Measurements from ENCODE around the gene SNX30.

Gene SNX30

GRCh38 chr9:112861638-112862555 lies 111.3 kb downstream of the SNX30 start:
- no peak for DNase-seq

- DNase-seq: no peak
These were observed 112.7 kb downstream of the SNX30 start for GRCh38 chr9:112863214-112863613.

GRCh38 chr9:112863746-112864145 lies 113.2 kb downstream of the SNX30 start:
- DNase-seq: no peak

GRCh38 chr9:112864403-112864802 lies 113.8 kb downstream of the SNX30 start:
- no peak for DNase-seq

GRCh38 chr9:112864982-112865381 lies 114.4 kb downstream of the SNX30 start:
- DNase-seq: no peak

- no peak for DNase-seq
These were observed 116.2 kb downstream of the SNX30 start for GRCh38 chr9:112866662-112867274.

GRCh38 chr9:112867275-112867991 lies 116.9 kb downstream of the SNX30 start:
- DNase-seq: no peak

GRCh38 chr9:112868461-112868860 lies 117.9 kb downstream of the SNX30 start:
- no peak for DNase-seq

- no peak for DNase-seq
These were observed 118.5 kb downstream of the SNX30 start for GRCh38 chr9:112869041-112869529.

- DNase-seq: no peak
These were observed 119.4 kb downstream of the SNX30 start for GRCh38 chr9:112869917-112870316.

- DNase-seq: no peak
These were observed 120.0 kb downstream of the SNX30 start for GRCh38 chr9:112870556-112870955.

GRCh38 chr9:112872019-112872418 lies 121.5 kb downstream of the SNX30 start:
- no peak for DNase-seq

- DNase-seq: no peak
These were observed 123.3 kb downstream of the SNX30 start for GRCh38 chr9:112873773-112874405.

- DNase-seq: no peak
These were observed 128.2 kb downstream of the SNX30 start for GRCh38 chr9:112878752-112879151.

- no peak for DNase-seq
These were observed 130.1 kb downstream of the SNX30 start for GRCh38 chr9:112880650-112881049.

GRCh38 chr9:112881331-112881730 lies 130.8 kb downstream of the SNX30 start:
- no peak for DNase-seq

GRCh38 chr9:112884101-112884500 lies 133.5 kb downstream of the SNX30 start:
- no peak for DNase-seq

- DNase-seq: no peak
These were observed 134.2 kb downstream of the SNX30 start for GRCh38 chr9:112884721-112885120.

- no peak for DNase-seq
These were observed 134.8 kb downstream of the SNX30 start for GRCh38 chr9:112885324-112885723.

GRCh38 chr9:112886351-112886750 lies 135.8 kb downstream of the SNX30 start:
- DNase-seq: no peak

- no peak for DNase-seq
These were observed 136.8 kb downstream of the SNX30 start for GRCh38 chr9:112887381-112887780.

- DNase-seq: no peak
These were observed 139.8 kb downstream of the SNX30 start, which contains the start of gene SLC46A2 for GRCh38 chr9:112890106-112891081. SLC46A2 (minus strand) TSS chr9:112890876; CDS start chr9:112890681, 195 bp downstream.
